Measurements from ENCODE around the gene TMEM231. TPM values are rescaled to one million over a fixed set of nuclear protein-coding genes. Genes with fewer than 3 reads are reported as not detected.
A peak's percentile ranks its signal among the peaks of the same experiment; 100 is the strongest.

TMEM231 gene
- total RNA-seq, 1 donor from 2014 or later, result 59.9 TPM

- no peaks in the 10 kb centered on the region for H3K4me1 ChIP-seq
- no peak overlapping the region for H3K27ac ChIP-seq
- H3K9me3 ChIP-seq, result no peaks in the 10 kb centered on the region
- H3K4me3 ChIP-seq, result no peak overlapping the region
- DNase-seq (ENCODE audit: low spot score in 2 of 2), result no peak
- TF ChIP-seq CTCF (IDR thresholded peaks at IDR 0.05), result no peak
- no peaks in the 10 kb centered on the region for H3K27me3 ChIP-seq
- H3K36me3 ChIP-seq, result peaks cover 49 to 54% of the 10 kb centered on the region in 2 donors
- intact Hi-C loops (cut with DNase I), result no loop called here
Observed at GRCh38 chr16:75579281-75579834, 23.3 kb upstream of the TMEM231 start.

GRCh38 chr16:75578725-75579124 is 22.7 kb upstream of the TMEM231 start:
- no peaks in the 10 kb centered on the region for H3K9me3 ChIP-seq
- intact Hi-C loops (cut with DNase I), result no loop called here
- no peak overlapping the region for H3K4me3 ChIP-seq
- H3K27ac ChIP-seq, result no peak overlapping the region
- no peaks in the 10 kb centered on the region for H3K27me3 ChIP-seq
- no peak for DNase-seq (ENCODE audit: low spot score in 2 of 2)
- no peak for TF ChIP-seq CTCF (IDR thresholded peaks at IDR 0.05)
- peaks cover 51 to 60% of the 10 kb centered on the region in 2 donors for H3K36me3 ChIP-seq
- H3K4me1 ChIP-seq, result no peaks in the 10 kb centered on the region

GRCh38 chr16:75578212-75578611 is 22.2 kb upstream of the TMEM231 start:
- H3K36me3 ChIP-seq, result peaks cover 51 to 63% of the 10 kb centered on the region in 2 donors
- no peak for DNase-seq (ENCODE audit: low spot score in 2 of 2)
- intact Hi-C loops (cut with DNase I), result no loop called here
- no peaks in the 10 kb centered on the region for H3K4me1 ChIP-seq
- no peak overlapping the region for H3K4me3 ChIP-seq
- no peak for TF ChIP-seq CTCF (IDR thresholded peaks at IDR 0.05)
- H3K9me3 ChIP-seq, result no peaks in the 10 kb centered on the region
- H3K27me3 ChIP-seq, result no peaks in the 10 kb centered on the region
- no peak overlapping the region for H3K27ac ChIP-seq

- peak overlapping the region in 1 of 2 donors; percentile 41 for H3K27ac ChIP-seq
- H3K27me3 ChIP-seq, result no peaks in the 10 kb centered on the region
- intact Hi-C loops (cut with DNase I), result no loop called here
- no peaks in the 10 kb centered on the region for H3K9me3 ChIP-seq
- no peak overlapping the region for H3K4me3 ChIP-seq
- peak in 1 of 2 donors; percentile 28 for DNase-seq (ENCODE audit: low spot score in 2 of 2)
- no peak for TF ChIP-seq CTCF (IDR thresholded peaks at IDR 0.05)
- H3K36me3 ChIP-seq, result peaks cover 65 to 81% of the 10 kb centered on the region in 2 donors
- H3K4me1 ChIP-seq, result peaks cover 0 to 9% of the 10 kb centered on the region in 2 donors
Observed at GRCh38 chr16:75576384-75576811, 20.3 kb upstream of the TMEM231 start.

- intact Hi-C loops (cut with DNase I), result no loop called here
- peaks cover 65 to 85% of the 10 kb centered on the region in 2 donors for H3K36me3 ChIP-seq
Observed at GRCh38 chr16:75575958-75576357, 19.9 kb upstream of the TMEM231 start.

More at GRCh38 chr16:75575958-75576357, 19.9 kb upstream of the TMEM231 start:
- Histone ChIP-seq H3K9me3 (no peaks in the 10 kb centered on the region), H3K4me1 (peaks cover 0 to 13% of the 10 kb centered on the region in 2 donors), H3K27ac (peak overlapping the region in 1 of 2 donors; percentile 41), H3K27me3 (no peaks in the 10 kb centered on the region), H3K4me3 (no peak overlapping the region)
- no peak for TF ChIP-seq CTCF (IDR thresholded peaks at IDR 0.05)
- DNase-seq (ENCODE audit: low spot score in 2 of 2), result no peak
